Aorta (tissue), 5 donors: Measurements from ENCODE around the gene SESN2. TPM values are rescaled to one million over a fixed set of nuclear protein-coding genes. Genes with fewer than 3 reads are reported as not detected.

ENCODE experiments used
- ATAC-seq: fragments of 200-7000 bp; cut with Tn5 transposase; one replicate; pipeline ENCODE4 v1.9.1; 2022; ENCODE audit warnings: moderate library complexity; ENCODE audit not compliant: low FRiP score
- DNase-seq, 2 donors: peaks; one replicate each; pipeline ENCODE4 v3.0.0-alpha.2; 2020
- H3K27ac ChIP-seq, 2 donors: one replicate each; pipeline ENCODE4 v1.5.1; 2013; ENCODE audit warnings: low read length in 2 of 2, mild to moderate bottlenecking in 2 of 2, moderate library complexity in 2 of 2, control low read depth in 1 of 2, inconsistent platforms in 1 of 2, low read depth in 1 of 2
- H3K27me3 ChIP-seq, 2 donors: one replicate each; pipeline ENCODE4 v1.6.1; 2013; ENCODE audit warnings: control low read depth in 1 of 2, low read length in 1 of 2, mild to moderate bottlenecking in 1 of 2, moderate library complexity in 1 of 2; ENCODE audit not compliant: insufficient read depth in 2 of 2, control insufficient read depth in 1 of 2
- H3K36me3 ChIP-seq, 2 donors: one replicate each; pipeline ENCODE4 v1.6.1; 2013; ENCODE audit warnings: control low read depth in 1 of 2, low read length in 1 of 2, mild to moderate bottlenecking in 1 of 2; ENCODE audit not compliant: insufficient read depth in 2 of 2, control insufficient read depth in 1 of 2
- H3K4me1 ChIP-seq, 2 donors: one replicate each; pipeline ENCODE4 v1.6.1; 2013; ENCODE audit warnings: low read length in 2 of 2, control low read depth in 1 of 2, mild to moderate bottlenecking in 1 of 2, moderate library complexity in 1 of 2; ENCODE audit not compliant: insufficient read depth in 2 of 2, control insufficient read depth in 1 of 2
- H3K4me3 ChIP-seq, 2 donors: one replicate each; pipeline ENCODE4 v1.5.1; 2013; ENCODE audit warnings: low read length in 2 of 2, control low read depth in 1 of 2, mild to moderate bottlenecking in 1 of 2
- H3K9me3 ChIP-seq: one replicate; pipeline ENCODE4 v1.6.1; 2013; ENCODE audit warnings: mild to moderate bottlenecking, low read length; ENCODE audit not compliant: control insufficient read depth
- WGBS, 2 donors: extraction: QIAGEN DNeasy Blood & Tissue Kit; methylation state at CpG; one replicate each; pipeline ENCODE4 v1.1.7; 2013; 5-methylcytosine and 5-hydroxymethylcytosine counted together
- intact Hi-C, 2 donors: fragments of 100-400 bp; cut with DNase I; formaldehyde crosslinking; loops; one replicate each; pipeline versions ENCODE4 v1.14.2 to v1.15.0; 2022
- polyA plus RNA-seq, 2 donors: library from polyadenylated mRNA; stranded (reverse); fragments of 200-250 nt; gene quantifications; one replicate each; pipeline ENCODE4 v1.2.3, GENCODE V29; 2013
- total RNA-seq, 2 donors: library from RNA; stranded (reverse); fragmentation: NEBNext Ultra II Directional; extraction: Animal tissue kit (Norgen Biotek cat#: 25700); gene quantifications; one replicate each; pipeline ENCODE4 v1.2.1, GENCODE V29; 2021
- donor health status: healthy with polysubstance abuse.
- donor health status: Bipolar disorder and iron deficiency.
- donor health status: DM: no; HTN: no; CAD: no.
- donor health status: DM: no; HTN: no; CAD: no.
- donor health status: DM: yes; HTN: yes; CAD: no.

SESN2 gene
- total and polyA plus RNA-seq, 4 donors, result 5.3 to 11.1 (median 7.7) TPM

GRCh38 chr1:28288487-28288886, 29.2 kb downstream of the SESN2 start:
- no peak overlapping the region for H3K27ac ChIP-seq
- H3K9me3 ChIP-seq, result no peaks in the 10 kb centered on the region
- ATAC-seq (no peak), DNase-seq (no peak)
- 85 to 90% methylated on average over 8 of the region's 8 CpGs for WGBS, 2 donors
- H3K4me1 ChIP-seq, result no peaks in the 10 kb centered on the region
- no peaks in the 10 kb centered on the region for H3K27me3 ChIP-seq
- H3K36me3 ChIP-seq, result no peaks in the 10 kb centered on the region
- H3K4me3 ChIP-seq, result no peak overlapping the region
- intact Hi-C loops, result no loop called here

DNA sequence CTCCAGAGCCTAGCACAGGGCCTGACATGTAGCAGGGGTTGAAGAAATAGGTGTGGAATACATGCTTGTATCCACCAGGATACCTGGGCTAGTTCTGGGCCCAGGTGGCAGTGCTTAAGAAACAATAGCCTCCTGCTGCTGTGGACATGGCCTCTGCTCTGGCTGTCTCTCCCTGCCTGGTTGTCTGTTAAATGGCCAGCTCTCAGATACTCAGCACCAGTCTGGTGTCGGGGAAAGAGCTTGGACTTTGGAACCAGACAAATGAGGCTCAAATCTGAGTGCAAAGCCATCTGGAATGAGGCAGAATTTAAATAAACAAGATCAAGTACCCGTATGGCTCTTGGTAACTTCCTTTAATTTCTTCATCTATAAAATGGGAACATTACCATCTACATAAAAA, 31.5 kb downstream of the SESN2 start:
- ATAC-seq, result no peak
- no peaks in the 10 kb centered on the region for H3K4me1 ChIP-seq
- no peaks in the 10 kb centered on the region for H3K27me3 ChIP-seq
- H3K27ac ChIP-seq, result no peak overlapping the region
- intact Hi-C loops, result no loop called here
- H3K36me3 ChIP-seq, result no peaks in the 10 kb centered on the region
- H3K4me3 ChIP-seq, result no peak overlapping the region
- WGBS, 2 donors, result 60 to 62% methylated on average over 2 of the region's 2 CpGs
- H3K9me3 ChIP-seq, result no peaks in the 10 kb centered on the region
- DNase-seq, result no peak

DNA sequence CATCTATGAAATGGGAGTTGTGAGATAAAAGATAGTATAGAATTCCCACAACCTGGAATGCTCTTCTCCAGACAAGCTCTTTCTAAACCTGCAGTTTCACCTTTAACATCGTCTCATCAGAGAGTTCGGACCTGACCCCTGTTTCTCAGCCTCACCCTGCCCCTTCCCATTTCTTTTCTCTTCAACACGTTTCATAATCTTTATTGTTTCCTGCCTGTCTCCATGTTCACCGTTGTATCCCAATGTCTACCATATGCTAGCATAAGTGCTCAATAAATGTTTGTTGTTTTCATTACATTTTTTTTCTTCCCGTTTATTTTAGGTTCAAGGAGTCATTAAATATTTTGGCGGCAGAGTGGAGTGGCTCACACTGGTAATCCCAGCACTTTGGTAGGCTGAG, 32.4 kb downstream of the SESN2 start:
- no peak for DNase-seq
- Histone ChIP-seq H3K27ac (no peak overlapping the region), H3K4me1 (no peaks in the 10 kb centered on the region), H3K4me3 (no peak overlapping the region), H3K36me3 (no peaks in the 10 kb centered on the region), H3K9me3 (no peaks in the 10 kb centered on the region), H3K27me3 (no peaks in the 10 kb centered on the region)
- WGBS, 2 donors, result 57 to 65% methylated on average over 6 of the region's 6 CpGs
- ATAC-seq, result no peak
- intact Hi-C loops, result no loop called here

DNA sequence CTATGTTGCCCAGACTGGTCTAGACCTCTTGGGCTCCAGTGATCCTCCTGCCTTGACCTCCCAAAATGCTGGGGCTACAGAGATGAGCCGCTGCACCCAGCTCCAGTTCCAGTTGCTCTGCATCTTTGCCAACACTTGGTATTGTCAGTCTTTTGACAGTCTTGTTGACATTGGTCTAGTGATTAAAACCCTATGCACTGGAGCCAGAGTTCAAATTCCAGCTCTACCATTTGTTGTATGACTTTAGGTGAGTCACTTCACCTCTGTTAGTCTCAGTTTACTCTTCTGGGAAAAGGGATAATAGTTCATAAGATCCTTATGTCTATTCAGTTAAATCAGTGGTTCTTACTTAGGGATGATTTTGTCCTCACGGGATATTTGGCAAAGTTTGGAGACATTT, 36.6 kb downstream of the SESN2 start:
- WGBS, 2 donors, result 84 to 87% methylated on average over 2 of the region's 2 CpGs

DNA sequence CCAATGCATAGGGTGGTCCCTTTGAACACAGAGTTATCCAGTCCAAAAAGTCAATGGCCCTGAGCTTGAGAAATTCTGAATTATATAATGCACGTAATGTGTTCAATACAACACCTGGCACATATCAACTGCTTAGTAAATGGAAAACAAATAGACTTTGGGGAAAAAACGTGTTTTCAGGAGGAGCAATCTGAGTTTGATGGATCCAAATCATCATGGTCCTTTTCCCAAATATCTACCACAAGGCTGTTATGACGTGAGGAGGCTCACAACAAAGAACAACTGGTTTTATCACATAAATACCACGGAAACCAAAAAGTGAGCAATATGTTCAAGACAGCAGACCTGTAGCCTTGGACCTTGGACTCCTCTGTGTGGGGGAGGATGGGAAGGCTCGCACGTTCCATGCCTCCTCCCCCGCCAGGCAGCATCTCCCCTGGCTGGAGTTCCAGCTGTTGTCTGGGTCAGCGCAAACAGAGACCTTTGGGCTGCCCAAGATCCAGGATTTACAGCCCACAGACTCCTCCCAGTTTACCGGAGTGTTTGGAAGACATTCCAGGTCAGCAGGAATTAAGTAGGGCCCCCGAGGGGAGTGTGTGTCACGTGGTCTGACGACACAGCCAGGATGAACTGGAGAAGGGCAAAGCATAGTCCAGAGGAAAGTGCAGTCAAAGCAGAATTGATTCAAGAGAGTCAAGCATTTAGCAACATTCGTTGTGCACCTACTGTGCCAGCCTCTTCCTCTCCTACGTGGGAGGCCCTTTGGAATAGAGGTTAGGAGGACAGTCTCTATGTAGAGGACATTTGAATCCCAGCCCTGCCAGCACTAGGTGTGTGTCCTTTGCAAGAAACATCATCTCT, 37.3 kb downstream of the SESN2 start:
- 16 to 17% methylated on average over 14 of the region's 14 CpGs for WGBS, 2 donors
- H3K36me3 ChIP-seq, result no peaks in the 10 kb centered on the region
- H3K27me3 ChIP-seq, result no peaks in the 10 kb centered on the region
- intact Hi-C loops, result no loop called here
- no peaks in the 10 kb centered on the region for H3K4me1 ChIP-seq
- no peak overlapping the region for H3K4me3 ChIP-seq
- no peak overlapping the region for H3K27ac ChIP-seq
- no peaks in the 10 kb centered on the region for H3K9me3 ChIP-seq
- DNase-seq (no peak), ATAC-seq (no peak)

More for the DNA sequence above, 36.6 kb downstream of the SESN2 start:
- ATAC-seq (no peak), DNase-seq (no peak)
- intact Hi-C loops, result no loop called here
- Histone ChIP-seq H3K4me3 (no peak overlapping the region), H3K27me3 (no peaks in the 10 kb centered on the region), H3K27ac (no peak overlapping the region), H3K4me1 (no peaks in the 10 kb centered on the region), H3K36me3 (no peaks in the 10 kb centered on the region), H3K9me3 (no peaks in the 10 kb centered on the region)

DNA sequence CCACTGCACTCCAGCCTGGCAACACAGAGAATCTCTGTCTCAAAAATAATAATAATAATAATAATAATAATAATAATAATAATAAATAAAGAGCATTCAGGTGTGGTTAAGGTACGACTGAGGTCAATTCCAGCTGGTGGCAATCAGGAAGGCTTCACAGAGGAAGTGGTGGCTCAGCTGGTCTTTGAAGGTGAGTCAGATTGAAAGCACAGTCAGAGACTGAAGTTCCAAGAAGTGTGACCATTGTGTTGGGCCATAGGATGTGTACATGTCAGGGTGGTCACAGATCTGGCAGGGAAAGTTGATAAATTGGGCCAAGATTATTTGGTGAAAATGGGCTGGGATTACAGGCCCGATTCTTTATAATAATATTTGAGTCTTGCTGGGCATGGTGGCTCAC, 38.5 kb downstream of the SESN2 start:
- WGBS, 2 donors, result 85 to 86% methylated on average over 2 of the region's 2 CpGs
- intact Hi-C loops, result no loop called here
- Histone ChIP-seq H3K27ac (no peak overlapping the region), H3K4me1 (no peaks in the 10 kb centered on the region), H3K27me3 (no peaks in the 10 kb centered on the region), H3K36me3 (no peaks in the 10 kb centered on the region), H3K9me3 (no peaks in the 10 kb centered on the region), H3K4me3 (no peak overlapping the region)
- no peak for ATAC-seq
- DNase-seq, result no peak

- Histone ChIP-seq H3K27ac (no peak overlapping the region), H3K27me3 (no peaks in the 10 kb centered on the region), H3K4me1 (no peaks in the 10 kb centered on the region), H3K36me3 (no peaks in the 10 kb centered on the region), H3K4me3 (no peak overlapping the region), H3K9me3 (no peaks in the 10 kb centered on the region)
- intact Hi-C loops, result no loop called here
- ATAC-seq (no peak), DNase-seq (no peak)
- WGBS, 2 donors, result 93 to 95% methylated on average over 2 of the region's 2 CpGs
Observed at GRCh38 chr1:28298438-28298837, 39.1 kb downstream of the SESN2 start.

DNA sequence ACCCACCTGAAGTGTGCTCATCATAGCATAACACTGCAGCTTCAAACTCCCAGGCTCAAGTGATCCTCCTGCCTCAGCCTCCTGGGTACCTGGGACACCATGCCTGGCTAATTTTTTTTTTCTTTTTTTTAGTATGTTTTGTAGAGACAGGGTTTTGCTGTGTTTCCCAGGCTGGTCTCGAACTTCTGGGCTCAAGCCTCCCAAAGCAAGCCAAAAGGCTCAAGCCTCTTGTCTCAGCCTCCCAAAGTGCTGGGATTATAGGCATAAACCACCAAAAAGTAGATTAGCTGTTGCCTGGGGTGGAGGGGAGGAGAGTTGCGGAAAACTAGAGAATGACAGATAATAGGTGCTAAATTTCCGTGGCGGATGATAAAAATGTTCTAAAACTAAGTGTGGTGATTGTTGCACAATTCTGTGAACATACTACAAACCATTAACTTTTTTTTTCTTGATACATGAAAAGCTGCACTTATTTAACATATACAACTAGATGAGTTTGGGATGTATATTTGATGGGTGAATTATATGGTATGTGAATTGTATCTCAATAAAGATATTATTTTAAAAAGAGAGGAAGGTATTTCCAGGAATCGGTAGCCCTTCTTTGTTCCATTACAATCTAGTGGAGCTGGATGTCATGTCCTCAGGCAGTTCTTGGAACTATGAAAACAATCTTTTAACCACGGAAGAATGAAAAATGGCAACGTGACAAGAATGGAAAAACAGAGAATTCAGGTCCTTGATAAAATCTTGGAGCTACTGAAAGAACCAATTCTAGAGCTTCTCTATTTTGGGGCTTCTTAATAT, 42.3 kb downstream of the SESN2 start:
- Histone ChIP-seq H3K4me1 (no peaks in the 10 kb centered on the region), H3K9me3 (no peaks in the 10 kb centered on the region), H3K27ac (no peak overlapping the region), H3K27me3 (no peaks in the 10 kb centered on the region), H3K36me3 (no peaks in the 10 kb centered on the region), H3K4me3 (no peak overlapping the region)
- WGBS, 2 donors, result 42 to 48% methylated on average over 7 of the region's 7 CpGs
- ATAC-seq (no peak), DNase-seq (no peak)
- intact Hi-C loops, result no loop called here

GRCh38 chr1:28302247-28302646, 42.9 kb downstream of the SESN2 start:
- H3K9me3 ChIP-seq, result no peaks in the 10 kb centered on the region
- no peak overlapping the region for H3K27ac ChIP-seq
- no peak overlapping the region for H3K4me3 ChIP-seq
- DNase-seq (no peak), ATAC-seq (no peak)
- H3K4me1 ChIP-seq, result no peaks in the 10 kb centered on the region
- H3K27me3 ChIP-seq, result no peaks in the 10 kb centered on the region
- no peaks in the 10 kb centered on the region for H3K36me3 ChIP-seq
- intact Hi-C loops, result no loop called here
- 64 to 66% methylated on average over 5 of the region's 5 CpGs for WGBS, 2 donors
